ENCODE measurements around the gene TAS2R60. TPM values are rescaled to one million over a fixed set of nuclear protein-coding genes. Genes with fewer than 3 reads are reported as not detected.

Gene TAS2R60, protein sequence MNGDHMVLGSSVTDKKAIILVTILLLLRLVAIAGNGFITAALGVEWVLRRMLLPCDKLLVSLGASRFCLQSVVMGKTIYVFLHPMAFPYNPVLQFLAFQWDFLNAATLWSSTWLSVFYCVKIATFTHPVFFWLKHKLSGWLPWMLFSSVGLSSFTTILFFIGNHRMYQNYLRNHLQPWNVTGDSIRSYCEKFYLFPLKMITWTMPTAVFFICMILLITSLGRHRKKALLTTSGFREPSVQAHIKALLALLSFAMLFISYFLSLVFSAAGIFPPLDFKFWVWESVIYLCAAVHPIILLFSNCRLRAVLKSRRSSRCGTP
- total RNA-seq (2021) (not detected in 2 replicates), Bru-seq, nascent RNA (percentile 35 among the genes with signal in this experiment), BruChase-seq, experiment 1, labeled RNA remaining after a 2-hour chase (percentile 25 among the genes with signal in this experiment), BruChase-seq, experiment 2, labeled RNA remaining after a 6-hour chase (percentile 32 among the genes with signal in this experiment)
- long read RNA-seq: 0 reads

DNA sequence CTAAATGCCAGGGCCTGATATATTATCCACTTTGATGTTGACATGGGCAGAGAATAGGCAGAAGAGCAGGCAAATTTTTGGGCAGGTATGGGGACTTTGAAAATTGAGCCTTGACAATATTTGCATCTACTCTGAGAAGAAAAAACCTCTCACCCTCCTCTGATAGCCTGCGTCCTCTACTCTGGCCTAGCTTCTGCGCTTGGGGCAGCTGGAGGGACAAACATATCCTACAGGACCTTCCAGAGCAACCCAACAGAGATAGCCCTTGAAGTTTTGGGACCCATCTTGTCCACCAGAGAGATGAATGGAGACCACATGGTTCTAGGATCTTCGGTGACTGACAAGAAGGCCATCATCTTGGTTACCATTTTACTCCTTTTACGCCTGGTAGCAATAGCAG lies at the start of gene TAS2R60:
TSS of gene TAS2R60 (plus strand) at position 301 of the 400 bp plus-strand sequence. CDS start at position 301, 0 bp downstream.
- no peak for TF ChIP-seq EZH2 (IDR thresholded peaks at IDR 0.05; ENCODE audit: borderline replicate concordance, low read depth, low read length, poor library complexity, severe bottlenecking)
- TF ChIP-seq, protein P1, sequence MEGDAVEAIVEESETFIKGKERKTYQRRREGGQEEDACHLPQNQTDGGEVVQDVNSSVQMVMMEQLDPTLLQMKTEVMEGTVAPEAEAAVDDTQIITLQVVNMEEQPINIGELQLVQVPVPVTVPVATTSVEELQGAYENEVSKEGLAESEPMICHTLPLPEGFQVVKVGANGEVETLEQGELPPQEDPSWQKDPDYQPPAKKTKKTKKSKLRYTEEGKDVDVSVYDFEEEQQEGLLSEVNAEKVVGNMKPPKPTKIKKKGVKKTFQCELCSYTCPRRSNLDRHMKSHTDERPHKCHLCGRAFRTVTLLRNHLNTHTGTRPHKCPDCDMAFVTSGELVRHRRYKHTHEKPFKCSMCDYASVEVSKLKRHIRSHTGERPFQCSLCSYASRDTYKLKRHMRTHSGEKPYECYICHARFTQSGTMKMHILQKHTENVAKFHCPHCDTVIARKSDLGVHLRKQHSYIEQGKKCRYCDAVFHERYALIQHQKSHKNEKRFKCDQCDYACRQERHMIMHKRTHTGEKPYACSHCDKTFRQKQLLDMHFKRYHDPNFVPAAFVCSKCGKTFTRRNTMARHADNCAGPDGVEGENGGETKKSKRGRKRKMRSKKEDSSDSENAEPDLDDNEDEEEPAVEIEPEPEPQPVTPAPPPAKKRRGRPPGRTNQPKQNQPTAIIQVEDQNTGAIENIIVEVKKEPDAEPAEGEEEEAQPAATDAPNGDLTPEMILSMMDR (conservative IDR thresholded peaks at IDR 0.05; ENCODE audit: low read depth, low read length): no peak
- intact Hi-C loops (cut with micrococcal nuclease; ENCODE audit: unreplicated experiment): no loop called here
- CTCF ChIA-PET: no interaction called here

DNA sequence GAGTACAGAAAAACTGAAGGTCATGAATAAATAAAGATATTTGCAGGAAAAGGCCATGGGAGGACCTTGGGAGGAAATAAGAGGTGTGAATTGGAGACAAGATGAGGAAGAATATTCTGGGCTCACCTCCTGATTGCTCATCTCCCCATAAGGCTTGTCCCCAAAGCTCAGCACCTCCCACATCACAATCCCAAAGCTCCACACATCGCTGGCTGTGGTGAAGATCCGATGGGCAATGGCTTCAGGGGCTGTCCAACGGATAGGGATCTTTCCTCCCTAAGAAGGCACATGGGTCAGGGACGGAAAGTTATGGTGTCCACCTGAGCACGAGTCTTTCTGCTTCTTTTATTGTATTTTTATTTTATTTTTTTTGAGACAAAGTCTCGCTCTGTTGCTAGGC lies 49.2 kb upstream of the TAS2R60 start:
- Histone ChIP-seq H3K4me1 (ENCODE audit: insufficient read depth, low read length, poor library complexity, severe bottlenecking) (no peaks in the 10 kb centered on the region), H3K27ac (ENCODE audit: low read depth, low read length, poor library complexity, severe bottlenecking) (no peak overlapping the region), H3K4me3 (ENCODE audit: low read depth, low read length, poor library complexity, severe bottlenecking) (no peak overlapping the region), H3K9me3 (ENCODE audit: low read depth, low read length, poor library complexity, severe bottlenecking) (no peaks in the 10 kb centered on the region), H3K27me3 (replicated peaks; ENCODE audit: insufficient read depth, low read depth, low read length, poor library complexity) (no peaks in the 10 kb centered on the region), H3K36me3 (ENCODE audit: insufficient read depth, low read length, poor library complexity, severe bottlenecking) (peaks cover 14% of the 10 kb centered on the region)
- intact Hi-C loops (cut with micrococcal nuclease; ENCODE audit: unreplicated experiment): no loop called here
- ChIA-PET CTCF (no interaction called here), POLR2A (ENCODE audit: low non-redundant PET) (no interaction called here)
- TF ChIP-seq EZH2 (IDR thresholded peaks at IDR 0.05; ENCODE audit: borderline replicate concordance, low read depth, low read length, poor library complexity, severe bottlenecking): no peak
- TF ChIP-seq, protein P1 (conservative IDR thresholded peaks at IDR 0.05; ENCODE audit: low read depth, low read length): no peak
- no peak for DNase-seq (ENCODE audit: low spot score)
- no TSS peak for BruUV-seq (replicated peaks)

More for the DNA sequence above, at the start of gene TAS2R60:
- BruUV-seq (replicated peaks): no TSS peak
- POLR2A ChIA-PET (ENCODE audit: low non-redundant PET): no interaction called here
- DNase-seq (ENCODE audit: low spot score): no peak
- Histone ChIP-seq H3K9me3 (ENCODE audit: low read depth, low read length, poor library complexity, severe bottlenecking) (no peaks in the 10 kb centered on the region), H3K27me3 (replicated peaks; ENCODE audit: insufficient read depth, low read depth, low read length, poor library complexity) (peaks cover 8% of the 10 kb centered on the region), H3K4me3 (ENCODE audit: low read depth, low read length, poor library complexity, severe bottlenecking) (no peak within 1 kb of the TSS), H3K36me3 (ENCODE audit: insufficient read depth, low read length, poor library complexity, severe bottlenecking) (no peaks in the 10 kb centered on the region), H3K4me1 (ENCODE audit: insufficient read depth, low read length, poor library complexity, severe bottlenecking) (no peaks in the 10 kb centered on the region), H3K27ac (ENCODE audit: low read depth, low read length, poor library complexity, severe bottlenecking) (no peak within 1 kb of the TSS)

DNA sequence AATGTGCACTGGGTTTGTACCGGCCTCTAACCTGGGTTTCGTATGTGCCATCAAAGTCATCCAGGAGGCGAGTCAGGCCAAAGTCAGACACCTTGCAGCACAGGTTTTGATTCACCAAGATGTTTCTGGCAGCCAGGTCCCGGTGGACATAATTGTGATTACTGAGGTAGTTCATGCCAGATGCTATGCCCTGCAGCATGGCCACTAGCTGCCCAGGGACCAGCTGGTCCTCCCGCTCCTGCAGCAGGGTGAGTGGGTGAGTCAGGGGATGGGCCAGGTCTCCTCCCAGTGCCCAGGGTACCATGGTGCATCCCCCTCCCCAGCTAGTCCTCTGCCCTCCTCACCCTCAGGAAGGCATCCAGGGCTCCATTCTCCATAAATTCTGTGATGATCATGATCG lies 48.5 kb upstream of the TAS2R60 start:
- DNase-seq (ENCODE audit: low spot score): no peak
- H3K4me3 ChIP-seq (ENCODE audit: low read depth, low read length, poor library complexity, severe bottlenecking): no peak overlapping the region
- TF ChIP-seq EZH2 (IDR thresholded peaks at IDR 0.05; ENCODE audit: borderline replicate concordance, low read depth, low read length, poor library complexity, severe bottlenecking): no peak
- TF ChIP-seq, protein P1 (conservative IDR thresholded peaks at IDR 0.05; ENCODE audit: low read depth, low read length): no peak
- H3K4me1 ChIP-seq (ENCODE audit: insufficient read depth, low read length, poor library complexity, severe bottlenecking): no peaks in the 10 kb centered on the region
- H3K36me3 ChIP-seq (ENCODE audit: insufficient read depth, low read length, poor library complexity, severe bottlenecking): peaks cover 8% of the 10 kb centered on the region
- H3K27ac ChIP-seq (ENCODE audit: low read depth, low read length, poor library complexity, severe bottlenecking): no peak overlapping the region
- no peaks in the 10 kb centered on the region for H3K9me3 ChIP-seq (ENCODE audit: low read depth, low read length, poor library complexity, severe bottlenecking)
- CTCF ChIA-PET: interaction anchor here (0.6 kb wide), 1 partner anchor 22 kb away, joined by 3 read pairs; no protein-coding TSS in a partner anchor
- intact Hi-C loops (cut with micrococcal nuclease; ENCODE audit: unreplicated experiment): no loop called here
- H3K27me3 ChIP-seq (replicated peaks; ENCODE audit: insufficient read depth, low read depth, low read length, poor library complexity): no peaks in the 10 kb centered on the region
- POLR2A ChIA-PET (ENCODE audit: low non-redundant PET): no interaction called here
- no TSS peak for BruUV-seq (replicated peaks)

Measured in A673 (cell line).